ENCODE results near the gene HORMAD2.
A peak's percentile ranks its signal among the peaks of the same experiment; 100 is the strongest.

The HORMAD2 gene

GRCh38 chr22:30176431-30176830, 96.2 kb downstream of the HORMAD2 start:
- no peak for DNase-seq
- Mint-ChIP-seq H3K4me1 (peaks cover 71% of the 10 kb centered on the region), H3K4me3 (no peak overlapping the region), H3K36me3 (peaks cover 6% of the 10 kb centered on the region), H3K27me3 (no peaks in the 10 kb centered on the region), H3K9me3 (peaks cover 3% of the 10 kb centered on the region), H3K27ac (no peak overlapping the region)
- CTCF ChIA-PET: interaction anchor here (0.6 to 1.8 kb wide), 5 partner anchors 9 to 68 kb away, joined by 3 to 8 read pairs (median 4); no protein-coding TSS in a partner anchor

- CTCF ChIA-PET: interaction anchor here (0.7 to 3.0 kb wide), 20 partner anchors 8 to 89 kb away, joined by 3 to 28 read pairs (median 4); no protein-coding TSS in a partner anchor
- Mint-ChIP-seq H3K4me3 (peak overlapping the region; percentile 41), H3K36me3 (peaks cover 3% of the 10 kb centered on the region), H3K9me3 (no peaks in the 10 kb centered on the region), H3K27ac (peak overlapping the region; percentile 93), H3K27me3 (no peaks in the 10 kb centered on the region), H3K4me1 (peaks cover 86% of the 10 kb centered on the region)
- DNase-seq: peak; percentile 67
Measured at GRCh38 chr22:30178181-30179126, 98.2 kb downstream of the HORMAD2 start.

- Mint-ChIP-seq H3K4me1 (peaks cover 96% of the 10 kb centered on the region), H3K4me3 (no peak overlapping the region), H3K27me3 (no peaks in the 10 kb centered on the region), H3K36me3 (peaks cover 1% of the 10 kb centered on the region), H3K9me3 (no peaks in the 10 kb centered on the region), H3K27ac (peak overlapping the region; percentile 93)
- CTCF ChIA-PET: interaction anchor here (1.0 kb wide), 1 partner anchor 23 kb away, joined by 3 read pairs; no protein-coding TSS in a partner anchor
- DNase-seq: no peak
Measured at GRCh38 chr22:30180616-30181015, 100.4 kb downstream of the HORMAD2 start.

DNA sequence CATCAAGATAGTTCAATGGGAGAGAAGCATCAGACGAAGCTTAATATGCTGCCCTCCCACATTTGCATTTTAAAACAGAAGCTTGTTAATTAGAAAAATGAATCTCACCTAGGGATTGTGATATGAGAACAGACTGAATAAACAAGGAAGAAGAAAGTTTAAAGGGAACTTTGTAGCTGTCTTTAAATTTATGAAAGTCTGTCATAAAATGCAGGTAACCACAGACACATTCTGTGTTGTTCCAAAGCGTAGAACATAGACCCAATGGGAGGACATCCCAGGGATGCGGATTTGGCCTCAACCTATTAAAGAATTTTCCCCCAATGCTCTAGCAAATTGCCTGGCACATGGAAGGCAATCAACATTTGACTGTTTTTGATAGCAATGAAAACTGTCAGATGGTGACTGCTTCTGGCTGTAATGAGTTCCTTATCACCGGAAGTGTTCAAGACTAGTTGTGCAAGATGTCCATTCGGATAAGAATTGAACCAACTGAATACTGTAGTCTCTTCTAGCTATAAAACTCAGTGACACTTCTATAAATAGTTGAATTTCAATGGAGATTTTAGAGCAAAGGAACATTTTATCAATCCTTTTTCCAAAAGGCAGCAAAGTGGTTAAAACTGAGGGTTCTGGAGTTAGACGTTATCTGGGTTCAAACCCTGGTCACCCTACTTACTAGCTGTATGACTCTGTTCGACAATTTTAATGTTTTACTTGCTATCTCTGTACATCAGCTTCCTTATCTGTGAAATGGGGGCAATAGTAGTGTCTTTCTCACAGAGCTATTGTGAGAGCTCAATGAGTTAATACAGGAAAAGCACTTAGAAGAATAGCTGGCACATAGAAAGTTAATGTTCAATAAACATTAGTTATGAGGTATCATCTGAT, 101.4 kb downstream of the HORMAD2 start:
- H3K4me3 Mint-ChIP-seq: no peak overlapping the region
- H3K36me3 Mint-ChIP-seq: peaks cover 3% of the 10 kb centered on the region
- H3K27ac Mint-ChIP-seq: peak overlapping the region; percentile 78
- DNase-seq: no peak
- peaks cover 94% of the 10 kb centered on the region for H3K4me1 Mint-ChIP-seq
- H3K9me3 Mint-ChIP-seq: peaks cover 2% of the 10 kb centered on the region
- H3K27me3 Mint-ChIP-seq: no peaks in the 10 kb centered on the region
- CTCF ChIA-PET: interaction anchor here (1.0 to 1.1 kb wide), 2 partner anchors 10 to 22 kb away, joined by 3 read pairs; no protein-coding TSS in a partner anchor

DNA sequence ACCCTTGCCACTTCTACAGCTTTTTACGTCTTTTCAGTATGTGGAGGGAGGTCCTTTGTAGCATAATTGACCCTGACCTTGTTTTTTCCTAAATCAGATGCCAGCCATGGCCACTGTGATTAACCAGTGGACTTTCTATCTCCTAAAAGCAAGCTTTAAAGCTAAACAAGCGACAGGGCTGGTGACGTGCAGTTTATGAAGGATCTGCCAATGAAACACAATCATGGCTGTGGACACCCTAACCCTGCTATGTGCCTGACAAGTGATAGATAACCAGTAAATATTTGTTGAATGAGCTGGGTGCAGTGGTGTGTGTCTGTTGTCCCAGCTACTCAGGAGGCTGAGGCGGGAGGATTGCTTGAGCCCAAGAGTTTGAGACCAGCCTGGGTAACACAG, 102.1 kb downstream of the HORMAD2 start:
- peaks cover 2% of the 10 kb centered on the region for H3K9me3 Mint-ChIP-seq
- H3K4me1 Mint-ChIP-seq: peaks cover 96% of the 10 kb centered on the region
- H3K27me3 Mint-ChIP-seq: no peaks in the 10 kb centered on the region
- peaks cover 3% of the 10 kb centered on the region for H3K36me3 Mint-ChIP-seq
- H3K27ac Mint-ChIP-seq: peak overlapping the region; percentile 78
- DNase-seq: no peak
- no peak overlapping the region for H3K4me3 Mint-ChIP-seq
- CTCF ChIA-PET: interaction anchor here (1.1 to 1.3 kb wide), 2 partner anchors 9 to 74 kb away, joined by 3 read pairs; no protein-coding TSS in a partner anchor

- Mint-ChIP-seq H3K9me3 (peaks cover 2% of the 10 kb centered on the region), H3K27me3 (no peaks in the 10 kb centered on the region), H3K4me1 (peaks cover 96% of the 10 kb centered on the region), H3K36me3 (peaks cover 2% of the 10 kb centered on the region), H3K27ac (peak overlapping the region; percentile 94), H3K4me3 (no peak overlapping the region)
- no peak for DNase-seq
- CTCF ChIA-PET: interaction anchor here (1.1 to 1.3 kb wide), 2 partner anchors 9 to 75 kb away, joined by 3 read pairs; no protein-coding TSS in a partner anchor
Measured at GRCh38 chr22:30182815-30183214, 102.6 kb downstream of the HORMAD2 start.

GRCh38 chr22:30183271-30183670, 103.0 kb downstream of the HORMAD2 start:
- H3K27me3 Mint-ChIP-seq: no peaks in the 10 kb centered on the region
- H3K4me3 Mint-ChIP-seq: peak overlapping the region; percentile 33
- peak overlapping the region; percentile 94 for H3K27ac Mint-ChIP-seq
- peaks cover 94% of the 10 kb centered on the region for H3K4me1 Mint-ChIP-seq
- peaks cover 2% of the 10 kb centered on the region for H3K9me3 Mint-ChIP-seq
- CTCF ChIA-PET: interaction anchor here (1.1 to 1.3 kb wide), 2 partner anchors 8 to 75 kb away, joined by 3 read pairs; no protein-coding TSS in a partner anchor
- DNase-seq: no peak
- peaks cover 2% of the 10 kb centered on the region for H3K36me3 Mint-ChIP-seq

DNA sequence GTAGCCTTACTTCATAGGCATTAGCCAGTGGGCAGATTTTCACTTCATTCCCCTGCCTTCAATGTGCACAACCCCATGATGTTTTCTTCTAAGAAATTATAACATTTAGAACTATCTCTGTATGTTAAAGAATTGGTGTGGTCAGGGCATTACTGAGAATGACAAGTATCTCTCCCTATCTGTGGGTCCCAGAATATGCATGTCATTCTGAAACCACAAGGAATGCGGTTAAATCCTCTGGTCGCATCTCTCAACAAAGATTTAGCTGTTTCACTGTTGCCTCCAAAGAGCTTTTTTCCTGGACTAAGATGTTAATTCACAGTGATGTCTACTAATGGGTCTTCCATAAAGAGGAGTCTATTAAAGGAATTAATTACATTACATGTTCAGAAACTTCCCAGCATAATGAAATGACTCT, 103.6 kb downstream of the HORMAD2 start:
- Mint-ChIP-seq H3K4me1 (peaks cover 94% of the 10 kb centered on the region), H3K4me3 (peak overlapping the region; percentile 33), H3K36me3 (peaks cover 2% of the 10 kb centered on the region), H3K27ac (peak overlapping the region; percentile 94), H3K27me3 (no peaks in the 10 kb centered on the region), H3K9me3 (peaks cover 2% of the 10 kb centered on the region)
- DNase-seq: peak; percentile 31
- CTCF ChIA-PET: interaction anchor here (1.3 kb wide), 1 partner anchor 76 kb away, joined by 3 read pairs; no protein-coding TSS in a partner anchor

DNA sequence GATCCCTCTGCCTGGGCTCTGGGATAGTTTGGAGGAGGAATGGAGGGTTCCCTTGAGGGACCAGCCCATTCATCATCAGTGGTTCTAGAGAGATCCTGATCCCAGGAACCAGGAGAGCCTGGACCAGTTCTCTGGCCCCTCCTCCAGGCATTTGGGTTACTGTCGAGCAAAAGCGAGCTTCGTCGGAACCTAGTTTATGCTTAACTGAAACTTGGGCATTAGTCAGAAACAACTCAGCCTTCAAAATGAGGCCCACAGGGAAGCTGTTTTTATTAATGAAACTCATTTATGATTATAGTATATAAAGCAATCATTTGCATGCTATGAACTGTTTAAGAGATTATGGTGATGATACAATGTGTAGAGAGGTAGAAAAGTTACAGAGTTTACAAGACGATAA, 104.9 kb downstream of the HORMAD2 start:
- Mint-ChIP-seq H3K27me3 (no peaks in the 10 kb centered on the region), H3K36me3 (peaks cover 2% of the 10 kb centered on the region), H3K4me3 (peak overlapping the region; percentile 26), H3K4me1 (peaks cover 94% of the 10 kb centered on the region), H3K27ac (peak overlapping the region; percentile 94), H3K9me3 (peaks cover 2% of the 10 kb centered on the region)
- peak; percentile 35 for DNase-seq
- CTCF ChIA-PET: interaction anchor here (0.6 to 1.3 kb wide), 4 partner anchors 9 to 77 kb away, joined by 3 to 4 read pairs (median 4); no protein-coding TSS in a partner anchor

DNA sequence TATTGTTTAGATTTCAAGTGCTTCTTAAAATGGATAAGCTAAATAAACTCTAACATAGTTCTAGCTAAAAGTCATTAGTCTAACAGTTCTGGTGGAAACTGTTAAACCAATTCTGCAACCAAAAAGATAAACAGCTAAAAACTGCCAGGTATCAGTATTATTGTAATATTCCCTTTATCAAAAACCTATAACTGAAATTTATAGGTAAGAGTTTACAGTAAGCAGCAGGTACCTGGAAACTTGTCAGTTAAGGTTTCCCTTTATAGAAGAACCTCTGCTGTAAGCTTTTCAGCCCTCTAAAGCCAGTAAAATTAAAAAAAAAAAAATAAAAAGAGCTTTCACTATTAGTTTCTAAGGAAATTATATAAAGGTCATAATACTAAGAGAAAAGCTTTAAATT, 105.3 kb downstream of the HORMAD2 start:
- H3K9me3 Mint-ChIP-seq: peaks cover 2% of the 10 kb centered on the region
- CTCF ChIA-PET: interaction anchor here (0.6 to 1.3 kb wide), 4 partner anchors 10 to 78 kb away, joined by 3 to 4 read pairs (median 4); no protein-coding TSS in a partner anchor
- DNase-seq: no peak
- H3K4me1 Mint-ChIP-seq: peaks cover 94% of the 10 kb centered on the region
- no peaks in the 10 kb centered on the region for H3K27me3 Mint-ChIP-seq
- H3K4me3 Mint-ChIP-seq: no peak overlapping the region
- H3K36me3 Mint-ChIP-seq: peaks cover 2% of the 10 kb centered on the region
- peak overlapping the region; percentile 94 for H3K27ac Mint-ChIP-seq

DNA sequence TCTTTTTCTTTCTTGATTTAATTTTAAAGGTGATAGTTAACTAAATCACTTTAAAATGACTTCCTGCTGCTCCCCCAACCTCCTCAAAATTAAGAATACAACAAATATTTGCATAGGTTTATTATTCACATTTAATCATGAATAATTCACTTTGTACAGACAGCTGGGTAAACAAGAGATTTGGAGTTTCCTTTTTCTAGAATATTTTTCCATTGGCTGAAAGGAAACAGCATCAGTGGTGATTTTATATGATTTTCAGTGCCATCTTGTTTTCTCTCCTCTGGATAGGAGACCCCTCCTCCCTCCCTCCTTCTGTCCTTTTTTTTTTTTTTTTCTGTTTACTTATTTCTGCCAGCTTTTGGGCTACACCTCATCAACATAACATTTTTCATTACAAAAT, 105.8 kb downstream of the HORMAD2 start:
- Mint-ChIP-seq H3K4me1 (peaks cover 96% of the 10 kb centered on the region), H3K9me3 (peaks cover 2% of the 10 kb centered on the region), H3K27ac (peak overlapping the region; percentile 87), H3K4me3 (no peak overlapping the region), H3K27me3 (no peaks in the 10 kb centered on the region), H3K36me3 (peaks cover 4% of the 10 kb centered on the region)
- CTCF ChIA-PET: interaction anchor here (0.7 to 1.3 kb wide), 2 partner anchors 8 to 34 kb away, joined by 3 read pairs; no protein-coding TSS in a partner anchor
- DNase-seq: no peak

DNA sequence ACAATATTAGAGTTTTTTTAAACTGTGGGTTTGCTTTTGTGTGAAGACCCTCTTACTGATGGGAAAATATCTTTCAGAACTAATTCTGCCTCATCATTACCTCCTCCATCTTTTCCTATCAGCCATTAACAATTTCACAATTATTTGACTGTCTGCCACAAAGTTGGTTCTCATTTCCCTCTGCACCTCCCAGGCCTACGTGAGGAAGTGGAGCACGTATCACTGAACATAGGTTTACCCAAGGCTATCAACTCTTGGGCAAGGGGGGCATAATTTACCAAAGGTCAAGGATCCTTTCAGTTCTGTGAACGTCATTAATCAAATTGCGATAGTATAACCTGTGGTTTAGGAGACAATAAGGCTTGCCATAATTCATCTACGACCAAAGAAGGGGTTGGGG, 106.2 kb downstream of the HORMAD2 start:
- CTCF ChIA-PET: interaction anchor here (0.7 kb wide), 1 partner anchor 9 kb away, joined by 3 read pairs; no protein-coding TSS in a partner anchor

DNA sequence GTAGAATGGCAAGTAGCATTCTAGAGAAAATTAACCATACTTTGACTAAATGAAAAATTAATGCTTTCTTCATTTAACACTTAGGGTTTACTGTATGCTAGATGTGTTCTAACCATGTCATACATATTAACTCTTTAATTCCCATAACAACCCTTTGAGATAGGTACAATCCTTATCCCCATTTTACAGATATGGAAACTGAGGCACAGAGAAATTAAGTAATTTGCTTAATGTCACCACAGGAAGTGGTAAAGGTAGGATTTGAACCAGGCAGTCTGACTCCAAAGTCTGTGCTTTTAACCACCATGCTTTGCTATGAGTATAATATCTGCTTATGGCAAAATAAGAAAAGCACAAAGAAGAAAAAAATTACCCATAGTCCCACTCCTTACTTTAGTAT, 106.8 kb downstream of the HORMAD2 start:
- Mint-ChIP-seq H3K4me1 (peaks cover 96% of the 10 kb centered on the region), H3K4me3 (no peak overlapping the region), H3K27me3 (no peaks in the 10 kb centered on the region), H3K36me3 (peaks cover 5% of the 10 kb centered on the region), H3K27ac (peak overlapping the region; percentile 87), H3K9me3 (peaks cover 2% of the 10 kb centered on the region)
- no peak for DNase-seq
- CTCF ChIA-PET: interaction anchor here (1.0 kb wide), 1 partner anchor 9 kb away, joined by 4 read pairs; no protein-coding TSS in a partner anchor

More for the DNA sequence above, 106.2 kb downstream of the HORMAD2 start:
- H3K36me3 Mint-ChIP-seq: peaks cover 4% of the 10 kb centered on the region
- no peak overlapping the region for H3K4me3 Mint-ChIP-seq
- peaks cover 2% of the 10 kb centered on the region for H3K9me3 Mint-ChIP-seq
- H3K4me1 Mint-ChIP-seq: peaks cover 96% of the 10 kb centered on the region
- DNase-seq: no peak
- H3K27ac Mint-ChIP-seq: peak overlapping the region; percentile 87
- H3K27me3 Mint-ChIP-seq: no peaks in the 10 kb centered on the region
